Activated CD4-positive, alpha-beta T cell treated with anti-CD3 and anti-CD28 coated beads, Interleukin-2, amount 50 U/mL, for 48 hours (primary cell): ENCODE measurements around the gene OR2G6.

Source experiments
- DNase-seq, 2 experiments: peaks; one replicate each; pipeline ENCODE4 v3.0.0-alpha.2; 2020

The OR2G6 gene

GRCh38 chr1:248576260-248576980, 68.5 kb downstream of the OR2G6 start:
- DNase-seq = no peak
